NCI-H510A (cell line): ENCODE measurements around the gene SLC25A23.

Experiments
- DNase-seq: peaks from one replicate; lab custom pipeline; 2025; lab: John Stamatoyannopoulos, UW

Gene SLC25A23

GRCh38 chr19:6424939-6425731 lies 34.5 kb downstream of the SLC25A23 start:
- peak; percentile 99 for DNase-seq

GRCh38 chr19:6424195-6424938 lies 35.2 kb downstream of the SLC25A23 start, which contains the start of gene KHSRP:
Gene KHSRP (minus strand): TSS chr19:6424811. CDS start chr19:6424701, 110 bp downstream.
- DNase-seq, result no peak

GRCh38 chr19:6423499-6424194 lies 35.9 kb downstream of the SLC25A23 start:
- no peak for DNase-seq

GRCh38 chr19:6421075-6422014 lies 38.2 kb downstream of the SLC25A23 start:
- no peak for DNase-seq

GRCh38 chr19:6418562-6418932 lies 41.0 kb downstream of the SLC25A23 start:
- no peak for DNase-seq

- no peak for DNase-seq
Measured at GRCh38 chr19:6417713-6418561, 41.7 kb downstream of the SLC25A23 start.

GRCh38 chr19:6416658-6417405 lies 42.8 kb downstream of the SLC25A23 start:
- no peak for DNase-seq

GRCh38 chr19:6415591-6416190 lies 43.9 kb downstream of the SLC25A23 start:
- no peak for DNase-seq

- DNase-seq, result no peak
Measured at GRCh38 chr19:6414793-6415590, 44.6 kb downstream of the SLC25A23 start.

- DNase-seq, result no peak
Measured at GRCh38 chr19:6413721-6414643, 45.6 kb downstream of the SLC25A23 start.

- no peak for DNase-seq
Measured at GRCh38 chr19:6413291-6413690, 46.3 kb downstream of the SLC25A23 start.

- no peak for DNase-seq
Measured at GRCh38 chr19:6412447-6413091, 47.0 kb downstream of the SLC25A23 start.

GRCh38 chr19:6412061-6412446 lies 47.5 kb downstream of the SLC25A23 start:
- no peak for DNase-seq

- no peak for DNase-seq
Measured at GRCh38 chr19:6409346-6409745, 50.2 kb downstream of the SLC25A23 start.

- no peak for DNase-seq
Measured at GRCh38 chr19:6406401-6406800, 53.2 kb downstream of the SLC25A23 start.

GRCh38 chr19:6402837-6403608 lies 56.6 kb downstream of the SLC25A23 start:
- no peak for DNase-seq
